ENCODE results near the gene IL1R2.

DNA sequence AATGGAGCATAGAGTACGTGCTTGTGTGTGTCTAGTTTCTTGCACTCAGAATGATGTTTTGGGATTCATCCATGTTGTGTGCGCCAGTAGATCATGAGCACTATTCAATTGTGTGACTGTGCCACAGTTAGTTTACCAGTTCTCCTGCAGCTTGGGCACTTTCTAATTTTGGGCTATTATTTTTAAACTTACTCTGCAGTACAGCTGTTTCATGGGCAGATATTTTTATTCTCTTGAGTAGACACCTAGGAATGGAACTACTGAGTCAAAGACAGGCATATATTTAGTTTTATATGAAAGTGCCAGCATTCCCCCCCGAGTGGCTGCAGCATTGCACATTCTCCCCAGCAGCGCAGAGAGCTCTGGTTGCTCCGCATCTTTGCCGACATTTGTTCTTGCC, 74.8 kb downstream of the IL1R2 start:
- TF ChIP-seq, protein P1, sequence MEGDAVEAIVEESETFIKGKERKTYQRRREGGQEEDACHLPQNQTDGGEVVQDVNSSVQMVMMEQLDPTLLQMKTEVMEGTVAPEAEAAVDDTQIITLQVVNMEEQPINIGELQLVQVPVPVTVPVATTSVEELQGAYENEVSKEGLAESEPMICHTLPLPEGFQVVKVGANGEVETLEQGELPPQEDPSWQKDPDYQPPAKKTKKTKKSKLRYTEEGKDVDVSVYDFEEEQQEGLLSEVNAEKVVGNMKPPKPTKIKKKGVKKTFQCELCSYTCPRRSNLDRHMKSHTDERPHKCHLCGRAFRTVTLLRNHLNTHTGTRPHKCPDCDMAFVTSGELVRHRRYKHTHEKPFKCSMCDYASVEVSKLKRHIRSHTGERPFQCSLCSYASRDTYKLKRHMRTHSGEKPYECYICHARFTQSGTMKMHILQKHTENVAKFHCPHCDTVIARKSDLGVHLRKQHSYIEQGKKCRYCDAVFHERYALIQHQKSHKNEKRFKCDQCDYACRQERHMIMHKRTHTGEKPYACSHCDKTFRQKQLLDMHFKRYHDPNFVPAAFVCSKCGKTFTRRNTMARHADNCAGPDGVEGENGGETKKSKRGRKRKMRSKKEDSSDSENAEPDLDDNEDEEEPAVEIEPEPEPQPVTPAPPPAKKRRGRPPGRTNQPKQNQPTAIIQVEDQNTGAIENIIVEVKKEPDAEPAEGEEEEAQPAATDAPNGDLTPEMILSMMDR (IDR thresholded peaks at IDR 0.05) = no peak
- TF ChIP-seq POLR2A (IDR thresholded peaks at IDR 0.05) = no peak
